Ectodermal cell (in vitro differentiated cells): ENCODE results near the gene RGPD4.
"Not testable (repeated sequence)": the region's sequence is repeated elsewhere in the genome, so short reads cannot be mapped to it uniquely, and the experiment has no call there.

Experiments used
- H3K27ac ChIP-seq: 2 replicates; pipeline ENCODE4 v1.7.0; 2013; ENCODE audit warnings: mild to moderate bottlenecking, low read depth, low read length; ENCODE audit not compliant: insufficient read depth, poor library complexity, severe bottlenecking
- H3K27me3 ChIP-seq: 2 replicates; pipeline ENCODE4 v1.7.0; 2013; ENCODE audit warnings: mild to moderate bottlenecking, low read length; ENCODE audit not compliant: insufficient read depth, control insufficient read depth, poor library complexity, severe bottlenecking
- H3K36me3 ChIP-seq: one replicate; pipeline ENCODE4 v1.7.0; 2013; ENCODE audit warnings: low read length; ENCODE audit not compliant: control insufficient read depth, insufficient read depth
- H3K4me1 ChIP-seq: one replicate; pipeline ENCODE4 v1.7.0; 2013; ENCODE audit warnings: low read length; ENCODE audit not compliant: control insufficient read depth, insufficient read depth
- H3K4me3 ChIP-seq: 2 replicates; pipeline ENCODE4 v1.7.0; 2013; ENCODE audit warnings: low read depth, low read length, control low read depth; ENCODE audit not compliant: insufficient read depth
- H3K9me3 ChIP-seq: 2 replicates; pipeline ENCODE4 v1.7.0; 2013; ENCODE audit warnings: mild to moderate bottlenecking, low read length, moderate library complexity; ENCODE audit not compliant: control insufficient read depth
- WGBS, 2 experiments: methylation state at CpG; one replicate each; pipeline ENCODE4 v1.1.7; 2013; ENCODE audit warnings: missing lambda C conversion rate in 2 of 2; 5-methylcytosine and 5-hydroxymethylcytosine counted together

Gene RGPD4

GRCh38 chr2:107916696-107917370 lies 90.1 kb downstream of the RGPD4 start:
- H3K36me3 ChIP-seq, H3K4me1 ChIP-seq, H3K4me3 ChIP-seq, H3K27ac ChIP-seq, H3K27me3 ChIP-seq, H3K9me3 ChIP-seq: not testable (repeated sequence)
- WGBS, 2 experiments, result 83% methylated on average over 1 of the region's 1 CpG

GRCh38 chr2:107927034-107927534 lies 100.4 kb downstream of the RGPD4 start:
- Histone ChIP-seq H3K4me1 (no peaks in the 10 kb centered on the region), H3K4me3 (no peak overlapping the region), H3K27ac (no peak overlapping the region), H3K9me3 (no peaks in the 10 kb centered on the region), H3K36me3 (no peaks in the 10 kb centered on the region), H3K27me3 (no peaks in the 10 kb centered on the region)
- WGBS, 2 experiments, result 89 to 90% methylated on average over 3 of the region's 3 CpGs

GRCh38 chr2:107931412-107931811 lies 104.7 kb downstream of the RGPD4 start:
- H3K27me3 ChIP-seq, result no peaks in the 10 kb centered on the region
- H3K27ac ChIP-seq, result no peak overlapping the region
- H3K36me3 ChIP-seq, result no peaks in the 10 kb centered on the region
- no peaks in the 10 kb centered on the region for H3K4me1 ChIP-seq
- no peaks in the 10 kb centered on the region for H3K9me3 ChIP-seq
- no peak overlapping the region for H3K4me3 ChIP-seq
- 96 to 97% methylated on average over 3 of the region's 3 CpGs for WGBS, 2 experiments

- H3K27ac ChIP-seq, result no peak overlapping the region
- 90 to 100% methylated on average over 1 to 2 of the region's 2 CpGs for WGBS, 2 experiments
- H3K27me3 ChIP-seq, result no peaks in the 10 kb centered on the region
- no peak overlapping the region for H3K4me3 ChIP-seq
- no peaks in the 10 kb centered on the region for H3K36me3 ChIP-seq
- H3K4me1 ChIP-seq, result no peaks in the 10 kb centered on the region
- no peaks in the 10 kb centered on the region for H3K9me3 ChIP-seq
These were observed 105.8 kb downstream of the RGPD4 start for GRCh38 chr2:107932488-107932887.

- Histone ChIP-seq H3K4me3 (no peak overlapping the region), H3K9me3 (no peaks in the 10 kb centered on the region), H3K27me3 (no peaks in the 10 kb centered on the region), H3K4me1 (no peaks in the 10 kb centered on the region), H3K27ac (no peak overlapping the region), H3K36me3 (no peaks in the 10 kb centered on the region)
- whole genome bisulfite sequencing, 2 experiments, result 69 to 91% methylated on average over 3 of the region's 3 CpGs
These were observed 106.3 kb downstream of the RGPD4 start for GRCh38 chr2:107932979-107933378.

DNA sequence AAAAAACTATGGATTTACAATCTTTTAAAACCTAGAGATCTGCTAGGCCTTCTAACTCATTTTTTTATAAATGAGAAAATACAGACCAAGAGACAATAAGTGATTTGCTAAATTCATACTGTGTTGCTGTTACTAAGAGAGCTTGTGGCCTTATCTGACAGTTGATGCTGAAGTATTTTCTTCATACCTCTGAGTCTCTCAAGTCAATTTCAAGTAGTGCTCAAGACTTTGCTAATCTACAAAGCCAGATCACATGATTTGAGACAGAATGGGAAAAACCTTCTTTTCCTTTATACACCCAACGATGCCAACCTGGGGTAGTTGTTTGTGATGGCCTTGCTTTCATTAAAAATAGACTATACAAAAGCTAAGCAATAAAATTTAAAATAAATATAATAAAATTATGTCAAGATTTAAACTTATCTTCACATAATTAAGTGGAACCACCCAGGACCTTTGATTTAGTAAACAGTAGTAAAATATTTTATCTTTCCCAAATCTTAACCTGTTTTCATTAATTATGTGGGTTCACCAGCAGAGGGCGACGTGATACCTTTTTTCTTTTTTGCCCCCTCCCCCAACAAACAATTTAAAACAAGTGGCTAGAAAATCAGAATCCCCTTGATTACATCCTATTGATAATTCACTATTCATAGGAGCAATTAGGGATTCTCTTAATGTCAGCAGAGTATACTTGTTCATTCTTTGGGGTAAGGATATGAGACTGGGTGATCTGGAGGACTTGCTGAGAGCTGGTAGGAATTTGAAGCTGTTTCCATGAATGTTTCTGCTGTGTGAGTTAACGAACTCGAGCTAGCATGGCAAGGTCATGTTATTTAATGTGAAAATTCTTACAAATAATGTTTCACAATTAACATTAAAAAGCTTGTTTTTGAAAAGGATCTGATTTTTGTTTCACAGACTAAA lies 110.0 kb downstream of the RGPD4 start:
- Histone ChIP-seq H3K36me3 (no peaks in the 10 kb centered on the region), H3K9me3 (no peaks in the 10 kb centered on the region), H3K27ac (no peak overlapping the region), H3K4me1 (no peaks in the 10 kb centered on the region), H3K4me3 (no peak overlapping the region), H3K27me3 (no peaks in the 10 kb centered on the region)
- WGBS, 2 experiments, result 0 to 51% methylated on average over 2 to 4 of the region's 5 CpGs
